Measurements from ENCODE around the gene KRTAP5-11.
"Not testable (repeated sequence)": the region's sequence is repeated elsewhere in the genome, so short reads cannot be mapped to it uniquely, and the experiment has no call there.

The KRTAP5-11 gene

DNA sequence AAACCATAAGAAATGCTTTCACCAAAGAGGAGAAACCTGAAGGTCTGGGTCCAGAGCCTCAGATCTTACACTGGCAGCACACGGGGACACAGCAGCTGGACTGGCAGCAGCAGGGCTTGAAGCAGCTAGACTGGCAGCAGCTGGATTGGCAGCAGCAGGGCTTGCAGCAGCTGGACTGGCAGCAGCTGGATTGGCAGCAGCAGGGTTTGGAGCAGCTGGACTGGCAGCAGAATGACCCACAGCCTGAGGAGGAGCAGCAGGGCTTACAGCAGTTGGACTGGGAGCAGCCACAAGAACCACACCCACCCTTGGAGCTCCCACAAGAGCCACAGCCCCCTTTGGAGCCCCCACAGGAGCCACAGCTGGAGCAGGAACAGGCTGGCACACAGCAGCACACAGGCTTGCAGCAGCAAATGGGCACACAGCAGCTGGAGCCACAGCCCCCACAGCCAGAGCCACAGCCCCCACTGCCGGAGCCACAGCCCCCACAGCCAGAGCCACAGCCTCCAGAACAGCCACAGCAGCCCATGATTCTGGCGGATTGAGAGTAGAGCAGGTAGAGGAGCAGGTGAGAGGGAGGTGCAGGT, at the start of gene KRTAP5-11:
KRTAP5-11 (minus strand) TSS at position 567 of the 587 bp plus-strand sequence; CDS start at position 529, 38 bp downstream.
- H3K9me3 ChIP-seq (ENCODE audit: low read length) = no peaks in the 10 kb centered on the region
- no peaks in the 10 kb centered on the region for H3K27me3 ChIP-seq (ENCODE audit: control insufficient read depth in 1 of 2, insufficient read depth in 2 of 2, low read length in 2 of 2)
- no peak within 1 kb of the TSS for H3K9ac ChIP-seq (ENCODE audit: low read length)
- H3K36me3 ChIP-seq (ENCODE audit: insufficient read depth, low read length) = no peaks in the 10 kb centered on the region
- H3K4me3 ChIP-seq (ENCODE audit: low read depth in 1 of 2, low read length in 2 of 2) = no peak within 1 kb of the TSS
- no peak within 1 kb of the TSS for H3K27ac ChIP-seq (ENCODE audit: low read depth, low read length)
- H3K4me1 ChIP-seq (ENCODE audit: insufficient read depth, low read length) = no peaks in the 10 kb centered on the region

GRCh38 chr11:71631551-71631950, 48.9 kb upstream of the KRTAP5-11 start:
- not testable (repeated sequence) for H3K9me3 ChIP-seq (ENCODE audit: low read length); H3K4me3 ChIP-seq (ENCODE audit: low read depth in 1 of 2, low read length in 2 of 2); H3K9ac ChIP-seq (ENCODE audit: low read length); H3K27ac ChIP-seq (ENCODE audit: low read depth, low read length); H3K36me3 ChIP-seq (ENCODE audit: insufficient read depth, low read length); H3K4me1 ChIP-seq (ENCODE audit: insufficient read depth, low read length); H3K27me3 ChIP-seq (ENCODE audit: control insufficient read depth in 1 of 2, insufficient read depth in 2 of 2, low read length in 2 of 2)

DNA sequence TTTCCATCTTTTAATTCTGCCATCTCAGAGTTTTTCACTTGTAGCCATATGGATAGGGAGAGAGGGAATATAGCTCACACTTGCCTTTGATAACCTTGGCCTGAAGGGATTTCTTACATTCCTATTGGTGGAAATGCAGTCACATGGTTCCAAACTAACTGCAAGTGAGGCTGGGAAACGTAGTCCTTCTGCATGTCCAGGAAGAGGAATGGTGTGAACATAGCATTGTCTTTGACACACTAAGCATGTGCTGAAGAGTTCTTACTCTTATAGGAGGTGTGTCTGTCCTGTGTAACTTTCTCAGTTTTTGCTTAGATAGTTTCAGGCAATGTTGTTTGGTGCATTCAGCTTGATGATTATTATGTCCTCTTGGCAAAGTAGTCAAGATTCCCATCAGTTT, 47.4 kb upstream of the KRTAP5-11 start:
- not testable (repeated sequence) for H3K4me1 ChIP-seq (ENCODE audit: insufficient read depth, low read length); H3K36me3 ChIP-seq (ENCODE audit: insufficient read depth, low read length); H3K4me3 ChIP-seq (ENCODE audit: low read depth in 1 of 2, low read length in 2 of 2)

DNA sequence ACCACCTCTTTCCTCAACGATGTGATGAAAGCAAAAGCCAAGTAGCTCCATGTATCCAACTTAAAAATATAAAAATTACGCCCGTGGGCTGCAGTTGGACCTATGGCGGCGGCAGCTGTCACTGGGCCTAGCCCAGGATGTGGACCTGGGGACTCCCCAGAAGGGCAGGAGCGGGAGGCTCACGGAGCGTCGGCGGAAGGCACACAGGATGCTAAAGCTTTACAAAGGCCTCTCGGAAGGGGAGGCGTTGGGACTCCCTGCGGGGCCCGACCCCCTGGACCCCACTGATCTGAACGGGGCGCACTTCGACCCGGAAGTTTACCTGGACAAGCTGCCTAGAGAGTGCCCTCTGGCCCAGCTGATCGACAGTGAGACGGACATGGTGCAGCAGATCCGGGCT, 46.3 kb upstream of the KRTAP5-11 start:
- not testable (repeated sequence) for H3K9ac ChIP-seq (ENCODE audit: low read length); H3K27ac ChIP-seq (ENCODE audit: low read depth, low read length); H3K4me1 ChIP-seq (ENCODE audit: insufficient read depth, low read length); H3K9me3 ChIP-seq (ENCODE audit: low read length); H3K4me3 ChIP-seq (ENCODE audit: low read depth in 1 of 2, low read length in 2 of 2); H3K36me3 ChIP-seq (ENCODE audit: insufficient read depth, low read length); H3K27me3 ChIP-seq (ENCODE audit: control insufficient read depth in 1 of 2, insufficient read depth in 2 of 2, low read length in 2 of 2)

More for the DNA sequence above, 47.4 kb upstream of the KRTAP5-11 start:
- H3K27ac ChIP-seq (ENCODE audit: low read depth, low read length); H3K9me3 ChIP-seq (ENCODE audit: low read length); H3K9ac ChIP-seq (ENCODE audit: low read length); H3K27me3 ChIP-seq (ENCODE audit: control insufficient read depth in 1 of 2, insufficient read depth in 2 of 2, low read length in 2 of 2): not testable (repeated sequence)

DNA sequence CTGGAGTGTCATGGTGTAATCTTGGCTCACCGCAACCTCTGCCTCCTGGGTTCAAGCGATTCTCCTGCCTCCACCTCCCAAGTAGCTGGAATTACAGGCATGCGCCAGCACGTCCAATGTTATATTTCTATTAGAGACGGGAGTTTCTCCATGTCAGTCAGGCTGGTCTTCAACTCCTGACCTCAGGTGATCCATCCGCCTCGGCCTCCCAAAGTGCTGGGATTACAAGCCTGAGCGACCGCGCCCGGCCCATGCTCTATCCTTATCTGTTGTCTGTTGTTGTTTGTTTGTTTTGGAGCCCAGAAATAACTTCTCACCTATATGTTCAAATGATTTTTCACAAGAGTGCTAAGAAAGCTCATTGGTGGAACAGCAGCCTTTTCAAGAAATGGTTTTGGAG, 40.6 kb upstream of the KRTAP5-11 start:
- not testable (repeated sequence) for H3K9me3 ChIP-seq (ENCODE audit: low read length); H3K27ac ChIP-seq (ENCODE audit: low read depth, low read length); H3K4me3 ChIP-seq (ENCODE audit: low read depth in 1 of 2, low read length in 2 of 2); H3K4me1 ChIP-seq (ENCODE audit: insufficient read depth, low read length); H3K36me3 ChIP-seq (ENCODE audit: insufficient read depth, low read length); H3K9ac ChIP-seq (ENCODE audit: low read length); H3K27me3 ChIP-seq (ENCODE audit: control insufficient read depth in 1 of 2, insufficient read depth in 2 of 2, low read length in 2 of 2)

DNA sequence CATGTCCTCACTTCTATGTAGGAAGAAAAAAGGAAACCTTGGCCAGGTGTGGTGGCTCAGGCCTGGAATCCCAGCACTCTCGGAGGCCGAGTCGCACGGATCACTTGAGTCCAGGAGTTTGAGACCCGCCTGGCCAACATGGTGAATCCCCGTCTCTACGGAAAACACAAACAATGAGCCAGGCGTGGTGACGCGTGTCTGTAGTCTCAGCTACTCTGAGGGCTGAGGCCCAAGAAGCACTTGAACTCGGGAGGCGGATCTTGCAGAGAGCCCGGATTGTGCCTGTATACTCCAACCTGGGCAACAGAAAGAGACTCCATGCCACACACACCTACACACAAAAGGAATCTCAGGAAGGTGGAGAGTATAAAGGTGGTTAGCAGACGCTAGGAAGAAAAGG, 39.9 kb upstream of the KRTAP5-11 start:
- H3K9ac ChIP-seq (ENCODE audit: low read length) = not testable (repeated sequence)

GRCh38 chr11:71615003-71615402, 32.3 kb upstream of the KRTAP5-11 start:
- H3K36me3 ChIP-seq (ENCODE audit: insufficient read depth, low read length); H3K4me3 ChIP-seq (ENCODE audit: low read depth in 1 of 2, low read length in 2 of 2); H3K27ac ChIP-seq (ENCODE audit: low read depth, low read length); H3K9ac ChIP-seq (ENCODE audit: low read length); H3K4me1 ChIP-seq (ENCODE audit: insufficient read depth, low read length); H3K27me3 ChIP-seq (ENCODE audit: control insufficient read depth in 1 of 2, insufficient read depth in 2 of 2, low read length in 2 of 2); H3K9me3 ChIP-seq (ENCODE audit: low read length): not testable (repeated sequence)

More for the DNA sequence above, 39.9 kb upstream of the KRTAP5-11 start:
- not testable (repeated sequence) for H3K4me3 ChIP-seq (ENCODE audit: low read depth in 1 of 2, low read length in 2 of 2); H3K36me3 ChIP-seq (ENCODE audit: insufficient read depth, low read length); H3K27ac ChIP-seq (ENCODE audit: low read depth, low read length); H3K4me1 ChIP-seq (ENCODE audit: insufficient read depth, low read length); H3K9me3 ChIP-seq (ENCODE audit: low read length); H3K27me3 ChIP-seq (ENCODE audit: control insufficient read depth in 1 of 2, insufficient read depth in 2 of 2, low read length in 2 of 2)

- H3K4me3 ChIP-seq (ENCODE audit: low read depth in 1 of 2, low read length in 2 of 2); H3K9me3 ChIP-seq (ENCODE audit: low read length); H3K9ac ChIP-seq (ENCODE audit: low read length); H3K4me1 ChIP-seq (ENCODE audit: insufficient read depth, low read length); H3K27ac ChIP-seq (ENCODE audit: low read depth, low read length); H3K27me3 ChIP-seq (ENCODE audit: control insufficient read depth in 1 of 2, insufficient read depth in 2 of 2, low read length in 2 of 2); H3K36me3 ChIP-seq (ENCODE audit: insufficient read depth, low read length): not testable (repeated sequence)
These were observed 31.8 kb upstream of the KRTAP5-11 start for GRCh38 chr11:71614366-71614917.

DNA sequence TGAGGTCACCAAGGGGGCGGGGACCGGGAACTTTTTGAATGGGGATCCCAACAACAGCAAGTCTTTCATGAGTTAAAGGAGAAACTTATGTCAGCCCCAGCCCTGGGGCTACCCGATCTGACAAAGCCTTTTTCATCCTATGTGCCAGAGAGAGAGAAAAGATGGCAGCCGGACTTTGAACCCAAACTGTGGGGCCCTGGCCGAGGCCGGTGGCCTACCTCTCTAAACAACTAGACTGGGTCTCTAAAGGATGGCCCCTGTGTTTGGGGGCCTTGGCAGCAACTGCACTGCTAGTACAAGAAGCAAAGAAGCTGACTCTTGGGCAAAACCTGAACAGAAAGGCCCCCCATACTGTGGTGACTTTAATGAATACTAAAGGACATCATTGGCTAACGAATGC, 31.3 kb upstream of the KRTAP5-11 start:
- H3K9ac ChIP-seq (ENCODE audit: low read length); H3K36me3 ChIP-seq (ENCODE audit: insufficient read depth, low read length); H3K4me1 ChIP-seq (ENCODE audit: insufficient read depth, low read length); H3K27me3 ChIP-seq (ENCODE audit: control insufficient read depth in 1 of 2, insufficient read depth in 2 of 2, low read length in 2 of 2); H3K4me3 ChIP-seq (ENCODE audit: low read depth in 1 of 2, low read length in 2 of 2); H3K27ac ChIP-seq (ENCODE audit: low read depth, low read length); H3K9me3 ChIP-seq (ENCODE audit: low read length): not testable (repeated sequence)

- not testable (repeated sequence) for H3K9me3 ChIP-seq (ENCODE audit: low read length); H3K36me3 ChIP-seq (ENCODE audit: insufficient read depth, low read length); H3K9ac ChIP-seq (ENCODE audit: low read length); H3K4me3 ChIP-seq (ENCODE audit: low read depth in 1 of 2, low read length in 2 of 2); H3K27ac ChIP-seq (ENCODE audit: low read depth, low read length); H3K4me1 ChIP-seq (ENCODE audit: insufficient read depth, low read length)
- H3K27me3 ChIP-seq (ENCODE audit: control insufficient read depth in 1 of 2, insufficient read depth in 2 of 2, low read length in 2 of 2) = peaks cover 0 to 15% of the 10 kb centered on the region in 2 donors
These were observed 28.7 kb upstream of the KRTAP5-11 start for GRCh38 chr11:71611218-71611910.

GRCh38 chr11:71608272-71608671, 25.6 kb upstream of the KRTAP5-11 start:
- H3K27me3 ChIP-seq (ENCODE audit: control insufficient read depth in 1 of 2, insufficient read depth in 2 of 2, low read length in 2 of 2) = peaks cover 0 to 15% of the 10 kb centered on the region in 2 donors
- not testable (repeated sequence) for H3K36me3 ChIP-seq (ENCODE audit: insufficient read depth, low read length); H3K4me1 ChIP-seq (ENCODE audit: insufficient read depth, low read length); H3K4me3 ChIP-seq (ENCODE audit: low read depth in 1 of 2, low read length in 2 of 2); H3K27ac ChIP-seq (ENCODE audit: low read depth, low read length); H3K9ac ChIP-seq (ENCODE audit: low read length); H3K9me3 ChIP-seq (ENCODE audit: low read length)
